Measurements from ENCODE around the gene HKDC1.

The HKDC1 gene

DNA sequence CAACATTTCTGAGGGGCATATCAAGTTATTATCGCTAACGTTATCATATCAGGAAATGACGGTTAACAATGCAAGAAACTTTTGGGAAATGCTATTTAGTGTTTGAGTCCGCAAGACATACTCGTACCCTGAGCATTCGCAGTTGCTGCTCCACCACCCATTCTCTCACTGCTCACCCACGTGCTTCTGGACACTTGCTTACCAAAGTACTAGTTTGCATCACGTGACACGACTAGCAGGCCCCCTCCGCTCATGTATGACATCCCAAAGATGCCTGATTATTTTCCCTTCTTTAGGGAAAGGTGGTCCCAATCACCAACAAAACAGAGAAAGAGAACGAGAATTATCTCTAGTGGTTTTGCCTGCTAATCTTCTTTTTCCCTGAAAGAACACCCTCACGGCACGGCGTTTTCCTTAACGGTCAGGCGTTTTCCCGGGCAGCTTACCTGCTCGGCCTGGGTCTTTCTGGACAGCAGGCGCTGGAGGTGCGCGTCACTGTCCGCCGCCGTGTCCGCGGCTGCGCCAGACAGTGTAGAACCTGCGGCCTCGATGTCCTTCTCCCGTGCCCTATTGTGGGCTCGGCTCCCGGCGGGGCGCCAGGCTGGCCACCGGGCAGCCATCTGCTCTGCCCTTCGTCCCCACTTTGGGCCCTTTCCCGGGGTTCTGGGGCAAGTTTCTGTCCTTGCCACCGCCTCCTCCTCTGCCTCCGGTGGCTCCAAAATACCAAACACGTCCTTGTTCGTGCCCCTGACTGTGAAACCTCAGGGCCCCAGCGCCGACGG is 40.2 kb upstream of the HKDC1 start, which contains the start of gene SUPV3L1 (continued):
- TF ChIP-seq ZNF280D (tag by site-specific recombination; IDR thresholded peaks at IDR 0.05): no peak
- TF ChIP-seq ZNF560 (tag by site-specific recombination; IDR thresholded peaks at IDR 0.05; ENCODE audit: borderline replicate concordance): no peak
- peak; percentile 6; the same call in 1 of the 2 replicates for TF ChIP-seq ZBTB44 (tag by site-specific recombination; IDR thresholded peaks at IDR 0.05)
- TF ChIP-seq, protein P1, sequence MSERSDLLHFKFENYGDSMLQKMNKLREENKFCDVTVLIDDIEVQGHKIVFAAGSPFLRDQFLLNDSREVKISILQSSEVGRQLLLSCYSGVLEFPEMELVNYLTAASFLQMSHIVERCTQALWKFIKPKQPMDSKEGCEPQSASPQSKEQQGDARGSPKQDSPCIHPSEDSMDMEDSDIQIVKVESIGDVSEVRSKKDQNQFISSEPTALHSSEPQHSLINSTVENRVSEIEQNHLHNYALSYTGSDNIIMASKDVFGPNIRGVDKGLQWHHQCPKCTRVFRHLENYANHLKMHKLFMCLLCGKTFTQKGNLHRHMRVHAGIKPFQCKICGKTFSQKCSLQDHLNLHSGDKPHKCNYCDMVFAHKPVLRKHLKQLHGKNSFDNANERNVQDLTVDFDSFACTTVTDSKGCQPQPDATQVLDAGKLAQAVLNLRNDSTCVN (tag by site-specific recombination; optimal IDR thresholded peaks at IDR 0.05): peak; percentile 78
- no peak for TF ChIP-seq RBAK (tag by site-specific recombination; IDR thresholded peaks at IDR 0.05)
- TF ChIP-seq ZNF37A (tag by site-specific recombination; IDR thresholded peaks at IDR 0.05): no peak
- no peak for TF ChIP-seq ZNF214 (tag by site-specific recombination; IDR thresholded peaks at IDR 0.05; ENCODE audit: borderline replicate concordance)
- TF ChIP-seq ZNF202 (tag by site-specific recombination; IDR thresholded peaks at IDR 0.05; ENCODE audit: borderline replicate concordance): no peak
- TF ChIP-seq ZNF266 (tag by site-specific recombination; IDR thresholded peaks at IDR 0.05; ENCODE audit: low read depth): no peak
- TF ChIP-seq ATF2 (tag by site-specific recombination; IDR thresholded peaks at IDR 0.05; ENCODE audit: low read depth): no peak
- peak; percentile 84; the same call in 1 of the 2 replicates for TF ChIP-seq ZNF660 (tag by site-specific recombination; IDR thresholded peaks at IDR 0.05)
- TF ChIP-seq, protein P2, sequence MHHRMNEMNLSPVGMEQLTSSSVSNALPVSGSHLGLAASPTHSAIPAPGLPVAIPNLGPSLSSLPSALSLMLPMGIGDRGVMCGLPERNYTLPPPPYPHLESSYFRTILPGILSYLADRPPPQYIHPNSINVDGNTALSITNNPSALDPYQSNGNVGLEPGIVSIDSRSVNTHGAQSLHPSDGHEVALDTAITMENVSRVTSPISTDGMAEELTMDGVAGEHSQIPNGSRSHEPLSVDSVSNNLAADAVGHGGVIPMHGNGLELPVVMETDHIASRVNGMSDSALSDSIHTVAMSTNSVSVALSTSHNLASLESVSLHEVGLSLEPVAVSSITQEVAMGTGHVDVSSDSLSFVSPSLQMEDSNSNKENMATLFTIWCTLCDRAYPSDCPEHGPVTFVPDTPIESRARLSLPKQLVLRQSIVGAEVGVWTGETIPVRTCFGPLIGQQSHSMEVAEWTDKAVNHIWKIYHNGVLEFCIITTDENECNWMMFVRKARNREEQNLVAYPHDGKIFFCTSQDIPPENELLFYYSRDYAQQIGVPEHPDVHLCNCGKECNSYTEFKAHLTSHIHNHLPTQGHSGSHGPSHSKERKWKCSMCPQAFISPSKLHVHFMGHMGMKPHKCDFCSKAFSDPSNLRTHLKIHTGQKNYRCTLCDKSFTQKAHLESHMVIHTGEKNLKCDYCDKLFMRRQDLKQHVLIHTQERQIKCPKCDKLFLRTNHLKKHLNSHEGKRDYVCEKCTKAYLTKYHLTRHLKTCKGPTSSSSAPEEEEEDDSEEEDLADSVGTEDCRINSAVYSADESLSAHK (tag by site-specific recombination; IDR thresholded peaks at IDR 0.05): 0 out of 2 replicates have a peak, but pooled peaks have one; percentile 36
- peak; percentile 53 for TF ChIP-seq YY1 (tag by site-specific recombination; IDR thresholded peaks at IDR 0.05)
- TF ChIP-seq, protein P3, sequence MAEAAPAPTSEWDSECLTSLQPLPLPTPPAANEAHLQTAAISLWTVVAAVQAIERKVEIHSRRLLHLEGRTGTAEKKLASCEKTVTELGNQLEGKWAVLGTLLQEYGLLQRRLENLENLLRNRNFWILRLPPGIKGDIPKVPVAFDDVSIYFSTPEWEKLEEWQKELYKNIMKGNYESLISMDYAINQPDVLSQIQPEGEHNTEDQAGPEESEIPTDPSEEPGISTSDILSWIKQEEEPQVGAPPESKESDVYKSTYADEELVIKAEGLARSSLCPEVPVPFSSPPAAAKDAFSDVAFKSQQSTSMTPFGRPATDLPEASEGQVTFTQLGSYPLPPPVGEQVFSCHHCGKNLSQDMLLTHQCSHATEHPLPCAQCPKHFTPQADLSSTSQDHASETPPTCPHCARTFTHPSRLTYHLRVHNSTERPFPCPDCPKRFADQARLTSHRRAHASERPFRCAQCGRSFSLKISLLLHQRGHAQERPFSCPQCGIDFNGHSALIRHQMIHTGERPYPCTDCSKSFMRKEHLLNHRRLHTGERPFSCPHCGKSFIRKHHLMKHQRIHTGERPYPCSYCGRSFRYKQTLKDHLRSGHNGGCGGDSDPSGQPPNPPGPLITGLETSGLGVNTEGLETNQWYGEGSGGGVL (tag by site-specific recombination; IDR thresholded peaks at IDR 0.05): no peak
- no peak; the same call in 1 of the 2 replicates for TF ChIP-seq ZNF391 (tag by site-specific recombination; IDR thresholded peaks at IDR 0.05; ENCODE audit: borderline replicate concordance, low read depth)
- TF ChIP-seq ZNF132 (tag by site-specific recombination; IDR thresholded peaks at IDR 0.05; ENCODE audit: borderline replicate concordance): no peak
- no peak for TF ChIP-seq PRDM6 (tag by site-specific recombination; IDR thresholded peaks at IDR 0.05)
- TF ChIP-seq, protein P4, sequence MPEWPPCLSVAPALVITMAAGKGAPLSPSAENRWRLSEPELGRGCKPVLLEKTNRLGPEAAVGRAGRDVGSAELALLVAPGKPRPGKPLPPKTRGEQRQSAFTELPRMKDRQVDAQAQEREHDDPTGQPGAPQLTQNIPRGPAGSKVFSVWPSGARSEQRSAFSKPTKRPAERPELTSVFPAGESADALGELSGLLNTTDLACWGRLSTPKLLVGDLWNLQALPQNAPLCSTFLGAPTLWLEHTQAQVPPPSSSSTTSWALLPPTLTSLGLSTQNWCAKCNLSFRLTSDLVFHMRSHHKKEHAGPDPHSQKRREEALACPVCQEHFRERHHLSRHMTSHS (tag by site-specific recombination; IDR thresholded peaks at IDR 0.05): no peak
- no peak for TF ChIP-seq ZNF768 (tag by site-specific recombination; IDR thresholded peaks at IDR 0.05)
- peak; percentile 70; the same call in 1 of the 2 replicates for TF ChIP-seq ZNF10 (tag by site-specific recombination; IDR thresholded peaks at IDR 0.05)
- TF ChIP-seq ZNF221 (tag by site-specific recombination; IDR thresholded peaks at IDR 0.05; ENCODE audit: borderline replicate concordance): no peak
- peak; percentile 74 for TF ChIP-seq ZNF76 (tag by site-specific recombination; IDR thresholded peaks at IDR 0.05; ENCODE audit: borderline replicate concordance, low read depth)
- TF ChIP-seq GFI1B (tag by site-specific recombination; IDR thresholded peaks at IDR 0.05): no peak
